ENCODE measurements around the gene DMBT1.

DMBT1 gene

GRCh38 chr10:122549636-122550035 lies 10.9 kb upstream of the DMBT1 start:
- Histone ChIP-seq H3K9me3 (replicated peaks; ENCODE audit: low read length) (no peaks in the 10 kb centered on the region), H3K4me1 (ENCODE audit: control insufficient read depth, insufficient read depth, low read length) (no peaks in the 10 kb centered on the region), H3K36me3 (ENCODE audit: insufficient read depth, low read length) (no peaks in the 10 kb centered on the region), H3K4me2 (ENCODE audit: low read length) (no peak overlapping the region), H3K27me3 (ENCODE audit: control insufficient read depth, insufficient read depth, low read length) (no peaks in the 10 kb centered on the region), H3K4me3 (ENCODE audit: low read length) (no peak overlapping the region), H3K9ac (ENCODE audit: low read depth, low read length) (no peak overlapping the region)

GRCh38 chr10:122550427-122550826 lies 10.1 kb upstream of the DMBT1 start:
- Histone ChIP-seq H3K36me3 (ENCODE audit: insufficient read depth, low read length) (no peaks in the 10 kb centered on the region), H3K9me3 (replicated peaks; ENCODE audit: low read length) (no peaks in the 10 kb centered on the region), H3K27me3 (ENCODE audit: control insufficient read depth, insufficient read depth, low read length) (no peaks in the 10 kb centered on the region)

GRCh38 chr10:122550983-122551382 lies 9.6 kb upstream of the DMBT1 start:
- H3K9me3 ChIP-seq (replicated peaks; ENCODE audit: low read length): no peaks in the 10 kb centered on the region
- no peak overlapping the region for H3K4me2 ChIP-seq (ENCODE audit: low read length)
- no peak overlapping the region for H3K9ac ChIP-seq (ENCODE audit: low read depth, low read length)
- no peaks in the 10 kb centered on the region for H3K36me3 ChIP-seq (ENCODE audit: insufficient read depth, low read length)
- H3K4me3 ChIP-seq (ENCODE audit: low read length): no peak overlapping the region
- no peaks in the 10 kb centered on the region for H3K27me3 ChIP-seq (ENCODE audit: control insufficient read depth, insufficient read depth, low read length)
- no peaks in the 10 kb centered on the region for H3K4me1 ChIP-seq (ENCODE audit: control insufficient read depth, insufficient read depth, low read length)

More at GRCh38 chr10:122550427-122550826, 10.1 kb upstream of the DMBT1 start:
- H3K9ac ChIP-seq (ENCODE audit: low read depth, low read length): no peak overlapping the region
- H3K4me1 ChIP-seq (ENCODE audit: control insufficient read depth, insufficient read depth, low read length): no peaks in the 10 kb centered on the region
- no peak overlapping the region for H3K4me3 ChIP-seq (ENCODE audit: low read length)
- H3K4me2 ChIP-seq (ENCODE audit: low read length): no peak overlapping the region

- Histone ChIP-seq H3K4me1 (ENCODE audit: control insufficient read depth, insufficient read depth, low read length) (no peaks in the 10 kb centered on the region), H3K27me3 (ENCODE audit: control insufficient read depth, insufficient read depth, low read length) (no peaks in the 10 kb centered on the region), H3K36me3 (ENCODE audit: insufficient read depth, low read length) (no peaks in the 10 kb centered on the region), H3K9me3 (replicated peaks; ENCODE audit: low read length) (no peaks in the 10 kb centered on the region), H3K4me2 (ENCODE audit: low read length) (no peak overlapping the region), H3K4me3 (ENCODE audit: low read length) (no peak overlapping the region), H3K9ac (ENCODE audit: low read depth, low read length) (no peak overlapping the region)
Measured at GRCh38 chr10:122551450-122551849, 9.1 kb upstream of the DMBT1 start.

- no peak overlapping the region for H3K9ac ChIP-seq (ENCODE audit: low read depth, low read length)
- no peak overlapping the region for H3K4me3 ChIP-seq (ENCODE audit: low read length)
- no peaks in the 10 kb centered on the region for H3K9me3 ChIP-seq (replicated peaks; ENCODE audit: low read length)
- no peaks in the 10 kb centered on the region for H3K36me3 ChIP-seq (ENCODE audit: insufficient read depth, low read length)
- peaks cover 2% of the 10 kb centered on the region for H3K27me3 ChIP-seq (ENCODE audit: control insufficient read depth, insufficient read depth, low read length)
- no peak overlapping the region for H3K4me2 ChIP-seq (ENCODE audit: low read length)
- no peaks in the 10 kb centered on the region for H3K4me1 ChIP-seq (ENCODE audit: control insufficient read depth, insufficient read depth, low read length)
Measured at GRCh38 chr10:122553341-122553740, 7.2 kb upstream of the DMBT1 start.

- Histone ChIP-seq H3K27me3 (ENCODE audit: control insufficient read depth, insufficient read depth, low read length) (peaks cover 12% of the 10 kb centered on the region), H3K9ac (ENCODE audit: low read depth, low read length) (no peak overlapping the region), H3K36me3 (ENCODE audit: insufficient read depth, low read length) (no peaks in the 10 kb centered on the region), H3K4me3 (ENCODE audit: low read length) (no peak overlapping the region), H3K4me1 (ENCODE audit: control insufficient read depth, insufficient read depth, low read length) (no peaks in the 10 kb centered on the region), H3K9me3 (replicated peaks; ENCODE audit: low read length) (no peaks in the 10 kb centered on the region), H3K4me2 (ENCODE audit: low read length) (no peak overlapping the region)
Measured at GRCh38 chr10:122554131-122555036, 6.2 kb upstream of the DMBT1 start.

GRCh38 chr10:122555442-122555841 lies 5.1 kb upstream of the DMBT1 start:
- Histone ChIP-seq H3K4me2 (ENCODE audit: low read length) (no peak overlapping the region), H3K36me3 (ENCODE audit: insufficient read depth, low read length) (no peaks in the 10 kb centered on the region), H3K4me1 (ENCODE audit: control insufficient read depth, insufficient read depth, low read length) (no peaks in the 10 kb centered on the region), H3K4me3 (ENCODE audit: low read length) (no peak overlapping the region), H3K27me3 (ENCODE audit: control insufficient read depth, insufficient read depth, low read length) (peaks cover 22% of the 10 kb centered on the region), H3K9ac (ENCODE audit: low read depth, low read length) (no peak overlapping the region), H3K9me3 (replicated peaks; ENCODE audit: low read length) (no peaks in the 10 kb centered on the region)

GRCh38 chr10:122557516-122557915 lies 3.0 kb upstream of the DMBT1 start:
- H3K27me3 ChIP-seq (ENCODE audit: control insufficient read depth, insufficient read depth, low read length): peaks cover 41% of the 10 kb centered on the region
- H3K4me1 ChIP-seq (ENCODE audit: control insufficient read depth, insufficient read depth, low read length): no peaks in the 10 kb centered on the region
- H3K4me2 ChIP-seq (ENCODE audit: low read length): no peak overlapping the region
- no peak overlapping the region for H3K9ac ChIP-seq (ENCODE audit: low read depth, low read length)
- H3K36me3 ChIP-seq (ENCODE audit: insufficient read depth, low read length): no peaks in the 10 kb centered on the region
- no peak overlapping the region for H3K4me3 ChIP-seq (ENCODE audit: low read length)
- no peaks in the 10 kb centered on the region for H3K9me3 ChIP-seq (replicated peaks; ENCODE audit: low read length)

- peaks cover 44% of the 10 kb centered on the region for H3K27me3 ChIP-seq (ENCODE audit: control insufficient read depth, insufficient read depth, low read length)
- H3K9me3 ChIP-seq (replicated peaks; ENCODE audit: low read length): no peaks in the 10 kb centered on the region
- no peaks in the 10 kb centered on the region for H3K36me3 ChIP-seq (ENCODE audit: insufficient read depth, low read length)
- H3K4me2 ChIP-seq (ENCODE audit: low read length): no peak overlapping the region
- no peaks in the 10 kb centered on the region for H3K4me1 ChIP-seq (ENCODE audit: control insufficient read depth, insufficient read depth, low read length)
- H3K9ac ChIP-seq (ENCODE audit: low read depth, low read length): no peak overlapping the region
- no peak overlapping the region for H3K4me3 ChIP-seq (ENCODE audit: low read length)
Measured at GRCh38 chr10:122558452-122558851, 2.1 kb upstream of the DMBT1 start.

- H3K4me3 ChIP-seq (ENCODE audit: low read length): no peak overlapping the region
- no peaks in the 10 kb centered on the region for H3K36me3 ChIP-seq (ENCODE audit: insufficient read depth, low read length)
- no peak overlapping the region for H3K9ac ChIP-seq (ENCODE audit: low read depth, low read length)
- no peaks in the 10 kb centered on the region for H3K9me3 ChIP-seq (replicated peaks; ENCODE audit: low read length)
- H3K4me2 ChIP-seq (ENCODE audit: low read length): no peak overlapping the region
- no peaks in the 10 kb centered on the region for H3K4me1 ChIP-seq (ENCODE audit: control insufficient read depth, insufficient read depth, low read length)
- peaks cover 50% of the 10 kb centered on the region for H3K27me3 ChIP-seq (ENCODE audit: control insufficient read depth, insufficient read depth, low read length)
Measured at GRCh38 chr10:122559228-122559627, 1.3 kb upstream of the DMBT1 start.

GRCh38 chr10:122561212-122561611 lies 658 bp downstream of the DMBT1 start:
- Histone ChIP-seq H3K36me3 (ENCODE audit: insufficient read depth, low read length) (no peaks in the 10 kb centered on the region), H3K27me3 (ENCODE audit: control insufficient read depth, insufficient read depth, low read length) (peaks cover 50% of the 10 kb centered on the region), H3K9me3 (replicated peaks; ENCODE audit: low read length) (no peaks in the 10 kb centered on the region), H3K9ac (ENCODE audit: low read depth, low read length) (no peak overlapping the region), H3K4me1 (ENCODE audit: control insufficient read depth, insufficient read depth, low read length) (peaks cover 3% of the 10 kb centered on the region), H3K4me3 (ENCODE audit: low read length) (no peak overlapping the region), H3K4me2 (ENCODE audit: low read length) (no peak overlapping the region)

GRCh38 chr10:122561792-122562191 lies 1.2 kb downstream of the DMBT1 start:
- Histone ChIP-seq H3K4me1 (ENCODE audit: control insufficient read depth, insufficient read depth, low read length) (peaks cover 3% of the 10 kb centered on the region), H3K4me3 (ENCODE audit: low read length) (no peak overlapping the region), H3K4me2 (ENCODE audit: low read length) (no peak overlapping the region), H3K9me3 (replicated peaks; ENCODE audit: low read length) (no peaks in the 10 kb centered on the region), H3K36me3 (ENCODE audit: insufficient read depth, low read length) (no peaks in the 10 kb centered on the region), H3K9ac (ENCODE audit: low read depth, low read length) (no peak overlapping the region), H3K27me3 (ENCODE audit: control insufficient read depth, insufficient read depth, low read length) (peaks cover 50% of the 10 kb centered on the region)
